ENCODE measurements around the gene PCSK7. TPM values are rescaled to one million over a fixed set of nuclear protein-coding genes. Genes with fewer than 3 reads are reported as not detected.

The PCSK7 gene
- total and polyA plus RNA-seq, 2 experiments from 2014 or later = 29.7 to 58.8 TPM

GRCh38 chr11:117223741-117224689 lies 7.9 kb downstream of the PCSK7 start:
- H3K4me3 ChIP-seq = no peak overlapping the region
- H3K27me3 ChIP-seq (replicated peaks; ENCODE audit: insufficient read depth) = no peaks in the 10 kb centered on the region
- H3K9me3 ChIP-seq (ENCODE audit: low read depth) = no peaks in the 10 kb centered on the region
- H3K36me3 ChIP-seq (ENCODE audit: low read depth) = peaks cover 25% of the 10 kb centered on the region; the same call in 1 of the 2 replicates
- H3K79me2 ChIP-seq (ENCODE audit: insufficient read depth) = peaks cover 3% of the 10 kb centered on the region
- no peak overlapping the region for H3K27ac ChIP-seq
- no peak overlapping the region for H3K4me2 ChIP-seq (ENCODE audit: unreplicated experiment)
- TF ChIP-seq EZH2 (IDR thresholded peaks at IDR 0.05; ENCODE audit: insufficient read depth, poor library complexity, severe bottlenecking) (no peak), EZH2phosphoT487 (IDR thresholded peaks at IDR 0.05; ENCODE audit: insufficient read depth, low read depth) (no peak)
- 0 out of 2 replicates have a peak, but pooled peaks cover 6% of the 10 kb centered on the region for H3K4me1 ChIP-seq (ENCODE audit: insufficient read depth)
- H2AFZ ChIP-seq = no peak overlapping the region
- no peaks in the 10 kb centered on the region for H3K9me2 ChIP-seq (ENCODE audit: insufficient read depth)
- H3F3A ChIP-seq (ENCODE audit: insufficient read depth) = peaks cover 5% of the 10 kb centered on the region; the same call in 1 of the 2 replicates
- DNase-seq = no peak
- H4K20me1 ChIP-seq (ENCODE audit: insufficient read depth) = no peaks in the 10 kb centered on the region
- 87 to 89% methylated on average over 17 of the region's 17 CpGs for WGBS, 2 experiments (ENCODE audit: low coverage in 1 of 2, low lambda C conversion rate in 2 of 2, missing lambda C conversion rate in 2 of 2)
- H3K9ac ChIP-seq = no peak overlapping the region
- in situ Hi-C loops (cut with MboI) = no loop called here

- Histone ChIP-seq H2AFZ (no peak overlapping the region), H3K4me3 (no peak overlapping the region), H3K27me3 (replicated peaks; ENCODE audit: insufficient read depth) (no peaks in the 10 kb centered on the region), H3K9me3 (ENCODE audit: low read depth) (no peaks in the 10 kb centered on the region), H3F3A (ENCODE audit: insufficient read depth) (peaks cover 5% of the 10 kb centered on the region; the same call in 1 of the 2 replicates), H3K4me2 (ENCODE audit: unreplicated experiment) (no peak overlapping the region), H3K79me2 (ENCODE audit: insufficient read depth) (no peaks in the 10 kb centered on the region), H3K27ac (no peak overlapping the region), H3K4me1 (ENCODE audit: insufficient read depth) (0 out of 2 replicates have a peak, but pooled peaks cover 6% of the 10 kb centered on the region), H3K36me3 (ENCODE audit: low read depth) (peaks cover 33% of the 10 kb centered on the region; the same call in 1 of the 2 replicates), H3K9me2 (ENCODE audit: insufficient read depth) (no peaks in the 10 kb centered on the region), H4K20me1 (ENCODE audit: insufficient read depth) (no peaks in the 10 kb centered on the region), H3K9ac (no peak overlapping the region)
- 98 to 99% methylated on average over 14 of the region's 14 CpGs for WGBS, 2 experiments (ENCODE audit: low coverage in 1 of 2, low lambda C conversion rate in 2 of 2, missing lambda C conversion rate in 2 of 2)
- in situ Hi-C loops (cut with MboI) = no loop called here
- no peak for TF ChIP-seq EZH2phosphoT487 (IDR thresholded peaks at IDR 0.05; ENCODE audit: insufficient read depth, low read depth)
- TF ChIP-seq EZH2 (IDR thresholded peaks at IDR 0.05; ENCODE audit: insufficient read depth, poor library complexity, severe bottlenecking) = no peak
- no peak for DNase-seq
These were observed 8.7 kb downstream of the PCSK7 start for GRCh38 chr11:117222991-117223740.

GRCh38 chr11:117221775-117222517 lies 9.9 kb downstream of the PCSK7 start:
- H3K79me2 ChIP-seq (ENCODE audit: insufficient read depth) = no peaks in the 10 kb centered on the region
- H3K4me1 ChIP-seq (ENCODE audit: insufficient read depth) = 0 out of 2 replicates have a peak, but pooled peaks cover 6% of the 10 kb centered on the region
- no peak overlapping the region for H2AFZ ChIP-seq
- WGBS, 2 experiments (ENCODE audit: low coverage in 1 of 2, low lambda C conversion rate in 2 of 2, missing lambda C conversion rate in 2 of 2) = 66 to 75% methylated on average over 7 of the region's 7 CpGs
- no peaks in the 10 kb centered on the region for H4K20me1 ChIP-seq (ENCODE audit: insufficient read depth)
- H3K4me2 ChIP-seq (ENCODE audit: unreplicated experiment) = no peak overlapping the region
- H3K9ac ChIP-seq = no peak overlapping the region
- no peaks in the 10 kb centered on the region for H3K9me3 ChIP-seq (ENCODE audit: low read depth)
- in situ Hi-C loops (cut with MboI) = no loop called here
- H3F3A ChIP-seq (ENCODE audit: insufficient read depth) = peaks cover 5% of the 10 kb centered on the region; the same call in 1 of the 2 replicates
- peaks cover 44% of the 10 kb centered on the region; the same call in 1 of the 2 replicates for H3K36me3 ChIP-seq (ENCODE audit: low read depth)
- no peaks in the 10 kb centered on the region for H3K9me2 ChIP-seq (ENCODE audit: insufficient read depth)
- DNase-seq = peak; percentile 54
- H3K27ac ChIP-seq = no peak overlapping the region
- H3K4me3 ChIP-seq = no peak overlapping the region
- H3K27me3 ChIP-seq (replicated peaks; ENCODE audit: insufficient read depth) = no peaks in the 10 kb centered on the region
- TF ChIP-seq EZH2phosphoT487 (IDR thresholded peaks at IDR 0.05; ENCODE audit: insufficient read depth, low read depth) = no peak
- TF ChIP-seq EZH2 (IDR thresholded peaks at IDR 0.05; ENCODE audit: insufficient read depth, poor library complexity, severe bottlenecking) = no peak

Measured in GM23248 (cell line).